PC-3 (cell line): ENCODE results near the gene FLT1. TPM values are rescaled to one million over a fixed set of nuclear protein-coding genes. Genes with fewer than 3 reads are reported as not detected.

Source experiments
- ATAC-seq: fragments of 200-7000 bp; cut with Tn5 transposase; 2 replicates; pipeline ENCODE4 v1.9.1; 2020; ENCODE audit warnings: mild to moderate bottlenecking, moderate library complexity
- BruUV-seq: library from RNA; stranded (reverse); fragments of 400-500 nt; replicated peaks from 2 replicates; lab custom pipeline; 2021; lab: Mats Ljungman, UMichigan
- CTCF ChIA-PET: fragments of 300-600 bp; sonication (Branson Sonifier 250); formaldehyde crosslinking; loops from one replicate; lab custom pipeline; 2022; ENCODE audit warnings: antibody characterized with exemption; lab: Charles Lee
- POLR2A ChIA-PET: fragments of 300-600 bp; sonication (Branson Sonifier 250); formaldehyde crosslinking; loops from one replicate; lab custom pipeline; 2022; ENCODE audit warnings: antibody characterized with exemption; ENCODE audit not compliant: unreplicated experiment; lab: Charles Lee
- DNase-seq: peaks from one replicate; pipeline ENCODE4 v3.0.0-alpha.2; 2015
- H2AFZ ChIP-seq: fragments of 300-600 bp; sonication (generic); 2 replicates; pipeline ENCODE4 v1.6.0; 2016; ENCODE audit warnings: antibody characterized with exemption, low read length
- H3F3A ChIP-seq: fragments of 300-600 bp; sonication (generic); one replicate; pipeline ENCODE4 v1.6.0; 2017; ENCODE audit warnings: antibody characterized with exemption, low read length, control low read depth, mild to moderate bottlenecking; ENCODE audit not compliant: unreplicated experiment
- H3K27ac ChIP-seq: fragments of 300-600 bp; sonication (generic); 2 replicates; pipeline ENCODE4 v1.5.1; 2016; ENCODE audit warnings: mild to moderate bottlenecking, low read length
- H3K27me3 ChIP-seq: fragments of 300-600 bp; sonication (generic); 2 replicates; pipeline ENCODE4 v1.6.1; 2016; ENCODE audit warnings: low read length, mixed read lengths
- H3K36me3 ChIP-seq: fragments of 300-600 bp; sonication (generic); 2 replicates; pipeline ENCODE4 v1.6.1; 2016; ENCODE audit warnings: low read depth, mixed run types, low read length, mixed read lengths
- H3K4me1 ChIP-seq: fragments of 300-600 bp; sonication (generic); 2 replicates; pipeline ENCODE4 v1.5.1; 2016; ENCODE audit warnings: low read length; ENCODE audit not compliant: insufficient read depth
- H3K4me2 ChIP-seq: fragments of 300-600 bp; sonication (generic); 2 replicates; pipeline ENCODE4 v1.6.0; 2016; ENCODE audit warnings: low read length
- H3K4me3 ChIP-seq: fragments of 300-600 bp; sonication (generic); 2 replicates; pipeline ENCODE4 v1.5.1; 2016; ENCODE audit warnings: mild to moderate bottlenecking, low read length, mixed read lengths
- H3K79me2 ChIP-seq: fragments of 300-600 bp; sonication (generic); 2 replicates; pipeline ENCODE4 v1.6.1; 2017; ENCODE audit warnings: low read length, mixed read lengths
- H3K9ac ChIP-seq: fragments of 300-600 bp; sonication (generic); 2 replicates; pipeline ENCODE4 v1.6.0; 2016; ENCODE audit warnings: mild to moderate bottlenecking, low read length
- H3K9me2 ChIP-seq: fragments of 300-600 bp; sonication (generic); replicated peaks from 2 replicates; pipeline ENCODE4 v1.6.1; 2016; ENCODE audit warnings: mixed run types, low read length, mixed read lengths
- H3K9me3 ChIP-seq: fragments of 300-600 bp; sonication (generic); 2 replicates; pipeline ENCODE4 v1.6.1; 2016; ENCODE audit warnings: low read length, mixed read lengths
- H4K20me1 ChIP-seq: fragments of 300-600 bp; sonication (generic); 2 replicates; pipeline ENCODE4 v1.6.1; 2016; ENCODE audit warnings: low read length, mixed read lengths
- EZH2 ChIP-seq: fragments of 300-600 bp; sonication (generic); IDR thresholded peaks from one replicate; pipeline ENCODE4 v1.6.1; 2017; ENCODE audit warnings: antibody characterized with exemption, mild to moderate bottlenecking, low read length; ENCODE audit not compliant: unreplicated experiment
- EZH2phosphoT487 ChIP-seq: fragments of 300-600 bp; sonication (generic); IDR thresholded peaks from 2 replicates; pipeline ENCODE4 v1.6.1; 2018; ENCODE audit warnings: mild to moderate bottlenecking, antibody characterized with exemption, low read length, borderline replicate concordance
- intact Hi-C: fragments of 100-400 bp; cut with micrococcal nuclease; formaldehyde crosslinking; loops from 2 replicates; pipeline ENCODE4 v1.9.0; 2023
- total RNA-seq: library from RNA; depleted of rRNA; stranded (reverse); fragments of >200 nt; gene quantifications from 2 replicates; pipeline ENCODE4 v1.2.3, GENCODE V29; 2014
- TF ChIP-seq, protein P1 (sequence below): fragments of 300-600 bp; sonication (generic); conservative IDR thresholded peaks from 2 replicates; pipeline ENCODE4 v1.5.1; 2017; ENCODE audit warnings: antibody characterized with exemption, low read depth, mild to moderate bottlenecking, low read length

FLT1 gene
- total RNA-seq, 1 experiment from 2014 or later: 1.2 TPM

DNA sequence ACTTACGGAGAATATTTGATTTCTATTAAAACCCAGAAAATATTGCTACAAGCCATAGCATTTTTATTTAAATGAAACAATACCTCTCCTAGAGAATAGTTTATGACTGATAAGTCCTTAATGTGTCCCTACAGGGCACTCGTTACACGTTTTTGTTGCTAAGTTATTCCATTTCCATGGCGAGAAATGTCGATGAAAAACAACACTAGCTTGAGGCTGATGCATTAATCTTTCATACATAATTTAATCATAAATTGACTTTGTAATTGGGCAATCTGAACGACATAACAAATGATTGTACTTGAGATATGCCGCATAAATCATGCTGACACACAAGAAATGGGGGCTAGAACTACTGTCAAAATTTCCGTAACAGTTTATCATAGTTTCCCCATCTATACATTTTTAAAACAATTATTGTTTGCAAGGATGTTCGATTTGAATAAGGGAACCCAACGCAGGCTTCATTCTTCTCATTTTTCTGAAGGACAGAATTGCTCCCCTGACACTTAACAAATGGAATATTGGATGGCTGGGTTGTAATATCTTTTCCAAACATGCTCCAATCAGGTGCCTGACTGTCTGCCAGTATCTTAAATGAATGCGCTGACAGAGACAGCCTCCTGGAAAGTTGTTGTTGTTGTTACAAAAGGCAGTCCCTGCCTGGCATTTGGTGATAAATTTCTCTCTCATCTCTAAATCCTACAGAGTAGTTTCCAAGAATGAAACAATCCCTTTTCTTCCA is 61.9 kb downstream of the FLT1 start:
- H3K9me3 ChIP-seq: no peaks in the 10 kb centered on the region
- no peak for ATAC-seq
- ChIA-PET POLR2A (no interaction called here), CTCF (no interaction called here)
- intact Hi-C loops: no loop called here
- H3F3A ChIP-seq: no peaks in the 10 kb centered on the region
- BruUV-seq: no TSS peak
- H3K9me2 ChIP-seq: no peaks in the 10 kb centered on the region
- no peak for TF ChIP-seq EZH2
- no peaks in the 10 kb centered on the region for H3K4me1 ChIP-seq
- no peak overlapping the region for H3K27ac ChIP-seq
- H2AFZ ChIP-seq: no peak overlapping the region
- no peak overlapping the region for H3K4me3 ChIP-seq
- H3K36me3 ChIP-seq: no peaks in the 10 kb centered on the region
- no peak for DNase-seq
- no peak overlapping the region for H3K9ac ChIP-seq
- H3K4me2 ChIP-seq: no peak overlapping the region
- H4K20me1 ChIP-seq: no peaks in the 10 kb centered on the region
- H3K27me3 ChIP-seq: peaks cover 98% of the 10 kb centered on the region
- no peaks in the 10 kb centered on the region for H3K79me2 ChIP-seq

DNA sequence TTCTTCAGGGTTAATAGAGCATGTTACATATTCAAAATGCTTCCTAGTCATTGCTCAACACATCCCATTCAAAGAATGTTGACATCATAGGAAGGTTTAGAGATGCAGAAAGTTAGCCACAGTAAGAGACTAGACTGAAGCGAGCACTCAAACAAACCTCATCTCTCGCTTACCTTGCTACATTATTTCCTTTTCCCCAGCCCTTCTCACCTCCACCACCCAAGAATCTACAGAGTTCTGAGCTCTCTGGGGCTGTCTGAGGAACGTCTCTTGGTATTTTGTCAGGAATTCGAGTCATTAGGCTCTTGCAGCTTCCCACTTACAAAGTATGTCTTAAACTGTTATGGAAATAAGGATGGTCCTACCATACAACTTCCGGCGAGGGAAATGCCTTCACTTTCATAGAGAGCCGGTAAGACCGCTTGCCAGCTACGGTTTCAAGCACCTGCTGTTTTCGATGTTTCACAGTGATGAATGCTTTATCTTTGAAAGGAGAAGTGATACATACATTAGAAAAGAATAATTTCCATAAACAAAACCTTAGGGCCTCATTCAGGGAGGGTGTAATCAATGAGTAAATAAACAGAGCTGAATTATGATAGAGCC is 65.1 kb downstream of the FLT1 start:
- no peaks in the 10 kb centered on the region for H3K4me1 ChIP-seq
- H3K27ac ChIP-seq: no peak overlapping the region
- ATAC-seq (no peak), DNase-seq (no peak)
- intact Hi-C loops: no loop called here
- no peaks in the 10 kb centered on the region for H3K9me3 ChIP-seq
- no peaks in the 10 kb centered on the region for H3K79me2 ChIP-seq
- ChIA-PET POLR2A (no interaction called here), CTCF (no interaction called here)
- H4K20me1 ChIP-seq: no peaks in the 10 kb centered on the region
- H3K27me3 ChIP-seq: peaks cover 95% of the 10 kb centered on the region
- no TSS peak for BruUV-seq
- no peak overlapping the region for H3K9ac ChIP-seq
- no peak overlapping the region for H3K4me3 ChIP-seq
- H3K4me2 ChIP-seq: no peak overlapping the region
- no peaks in the 10 kb centered on the region for H3F3A ChIP-seq
- no peak overlapping the region for H2AFZ ChIP-seq
- no peaks in the 10 kb centered on the region for H3K9me2 ChIP-seq
- TF ChIP-seq, protein P1, sequence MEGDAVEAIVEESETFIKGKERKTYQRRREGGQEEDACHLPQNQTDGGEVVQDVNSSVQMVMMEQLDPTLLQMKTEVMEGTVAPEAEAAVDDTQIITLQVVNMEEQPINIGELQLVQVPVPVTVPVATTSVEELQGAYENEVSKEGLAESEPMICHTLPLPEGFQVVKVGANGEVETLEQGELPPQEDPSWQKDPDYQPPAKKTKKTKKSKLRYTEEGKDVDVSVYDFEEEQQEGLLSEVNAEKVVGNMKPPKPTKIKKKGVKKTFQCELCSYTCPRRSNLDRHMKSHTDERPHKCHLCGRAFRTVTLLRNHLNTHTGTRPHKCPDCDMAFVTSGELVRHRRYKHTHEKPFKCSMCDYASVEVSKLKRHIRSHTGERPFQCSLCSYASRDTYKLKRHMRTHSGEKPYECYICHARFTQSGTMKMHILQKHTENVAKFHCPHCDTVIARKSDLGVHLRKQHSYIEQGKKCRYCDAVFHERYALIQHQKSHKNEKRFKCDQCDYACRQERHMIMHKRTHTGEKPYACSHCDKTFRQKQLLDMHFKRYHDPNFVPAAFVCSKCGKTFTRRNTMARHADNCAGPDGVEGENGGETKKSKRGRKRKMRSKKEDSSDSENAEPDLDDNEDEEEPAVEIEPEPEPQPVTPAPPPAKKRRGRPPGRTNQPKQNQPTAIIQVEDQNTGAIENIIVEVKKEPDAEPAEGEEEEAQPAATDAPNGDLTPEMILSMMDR: no peak
- TF ChIP-seq EZH2 (no peak), EZH2phosphoT487 (no peak)
- H3K36me3 ChIP-seq: no peaks in the 10 kb centered on the region

DNA sequence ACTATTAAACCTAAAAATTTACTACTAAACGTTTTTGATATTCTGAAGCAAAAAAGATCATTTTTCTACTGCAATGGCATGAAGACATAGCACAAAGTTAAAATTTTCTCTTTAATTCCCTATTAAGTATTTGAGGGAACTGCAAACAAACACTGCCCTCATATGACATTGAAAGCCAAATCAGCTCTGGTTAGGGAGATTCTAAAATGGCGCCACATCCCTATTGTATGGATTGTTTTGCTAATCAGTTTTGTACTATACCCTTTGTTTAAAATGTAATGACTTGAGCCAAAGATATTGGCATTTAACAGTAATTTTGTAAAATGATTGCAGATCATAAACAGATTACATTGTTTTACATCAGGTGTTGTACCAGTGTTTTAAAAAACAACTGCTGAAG is 65.8 kb downstream of the FLT1 start:
- Histone ChIP-seq H3K4me3 (no peak overlapping the region), H3K9ac (no peak overlapping the region), H3K4me2 (no peak overlapping the region), H3K36me3 (no peaks in the 10 kb centered on the region), H3K9me2 (no peaks in the 10 kb centered on the region), H3K27me3 (peaks cover 96% of the 10 kb centered on the region), H4K20me1 (no peaks in the 10 kb centered on the region), H3K4me1 (no peaks in the 10 kb centered on the region), H2AFZ (no peak overlapping the region), H3K9me3 (no peaks in the 10 kb centered on the region), H3K27ac (no peak overlapping the region), H3K79me2 (no peaks in the 10 kb centered on the region), H3F3A (no peaks in the 10 kb centered on the region)
- DNase-seq (no peak), ATAC-seq (no peak)
- no TSS peak for BruUV-seq
- intact Hi-C loops: no loop called here
- TF ChIP-seq EZH2 (no peak), EZH2phosphoT487 (no peak)
- TF ChIP-seq, protein P1: no peak
- CTCF ChIA-PET: no interaction called here
- POLR2A ChIA-PET: no interaction called here
